H9 (cell line): ENCODE results near the gene DNMBP. TPM values are rescaled to one million over a fixed set of nuclear protein-coding genes. Genes with fewer than 3 reads are reported as not detected.

Source experiments
- DNase-seq: peaks from one replicate; pipeline ENCODE4 v3.0.0-alpha.2; 2017
- H2AFZ ChIP-seq: one replicate; pipeline ENCODE4 v1.6.1; 2013; ENCODE audit warnings: mild to moderate bottlenecking, low read length, control low read depth, moderate library complexity
- H2AK5ac ChIP-seq: 2 replicates; pipeline ENCODE4 v1.6.1; 2013; ENCODE audit warnings: low read length, control low read depth, mixed read lengths; ENCODE audit not compliant: insufficient read length
- H2BK120ac ChIP-seq: one replicate; pipeline ENCODE4 v1.6.1; 2013; ENCODE audit warnings: low read depth, mild to moderate bottlenecking, low read length, control low read depth, inconsistent platforms; ENCODE audit not compliant: poor library complexity, severe bottlenecking
- H2BK12ac ChIP-seq: 2 replicates; pipeline ENCODE4 v1.6.1; 2013; ENCODE audit warnings: low read length, control low read depth, mixed read lengths, low read depth; ENCODE audit not compliant: insufficient read length
- H2BK15ac ChIP-seq: 2 replicates; pipeline ENCODE4 v1.6.1; 2013; ENCODE audit warnings: low read depth, low read length, control low read depth
- H2BK20ac ChIP-seq: one replicate; pipeline ENCODE4 v1.6.1; 2013; ENCODE audit warnings: low read depth, mild to moderate bottlenecking, low read length, control low read depth, inconsistent platforms; ENCODE audit not compliant: poor library complexity, severe bottlenecking
- H2BK5ac ChIP-seq: 2 replicates; pipeline ENCODE4 v1.6.1; 2013; ENCODE audit warnings: low read length, control low read depth, mixed read lengths; ENCODE audit not compliant: insufficient read length
- H3K14ac ChIP-seq: 2 replicates; pipeline ENCODE4 v1.6.1; 2013; ENCODE audit warnings: low read length, control low read depth; ENCODE audit not compliant: insufficient read depth
- H3K18ac ChIP-seq: 2 replicates; pipeline ENCODE4 v1.6.1; 2013; ENCODE audit warnings: low read depth, mild to moderate bottlenecking, mixed read lengths, low read length, control low read depth; ENCODE audit not compliant: insufficient read length
- H3K23ac ChIP-seq: 2 replicates; pipeline ENCODE4 v1.6.1; 2013; ENCODE audit warnings: low read length, control low read depth, mixed read lengths, low read depth; ENCODE audit not compliant: insufficient read length
- H3K23me2 ChIP-seq: 2 replicates; pipeline ENCODE4 v1.6.1; 2013; ENCODE audit warnings: low read depth, mild to moderate bottlenecking, mixed read lengths, low read length, control low read depth; ENCODE audit not compliant: insufficient read length, poor library complexity, severe bottlenecking
- H3K27ac ChIP-seq: 2 replicates; pipeline ENCODE4 v1.5.1; 2013; ENCODE audit warnings: low read length, control low read depth, mixed read lengths, low read depth; ENCODE audit not compliant: insufficient read length
- H3K27me3 ChIP-seq: 2 replicates; pipeline ENCODE4 v1.6.1; 2013; ENCODE audit warnings: low read length, control low read depth, inconsistent platforms; ENCODE audit not compliant: insufficient read depth
- H3K4ac ChIP-seq: 2 replicates; pipeline ENCODE4 v1.6.1; 2013; ENCODE audit warnings: low read depth, mild to moderate bottlenecking, control low read depth, inconsistent platforms, low read length, moderate library complexity
- H3K4me1 ChIP-seq: 2 replicates; pipeline ENCODE4 v1.6.1; 2013; ENCODE audit warnings: low read length, control low read depth, inconsistent platforms; ENCODE audit not compliant: insufficient read depth
- H3K4me2 ChIP-seq: 2 replicates; pipeline ENCODE4 v1.6.1; 2013; ENCODE audit warnings: low read length, control low read depth, mixed read lengths; ENCODE audit not compliant: insufficient read length, insufficient read depth
- H3K56ac ChIP-seq: 2 replicates; pipeline ENCODE4 v1.6.1; 2013; ENCODE audit warnings: low read depth, mild to moderate bottlenecking, mixed read lengths, low read length, control low read depth; ENCODE audit not compliant: insufficient read length
- H3K79me1 ChIP-seq: 2 replicates; pipeline ENCODE4 v1.6.1; 2013; ENCODE audit warnings: low read depth, mild to moderate bottlenecking, moderate library complexity, low read length, control low read depth, inconsistent platforms; ENCODE audit not compliant: insufficient read depth, poor library complexity, severe bottlenecking
- H3K79me2 ChIP-seq: 2 replicates; pipeline ENCODE4 v1.6.1; 2013; ENCODE audit warnings: low read length, control low read depth, inconsistent platforms; ENCODE audit not compliant: insufficient read depth
- H3K9ac ChIP-seq: 2 replicates; pipeline ENCODE4 v1.6.1; 2013; ENCODE audit warnings: low read length, control low read depth, mixed read lengths; ENCODE audit not compliant: insufficient read length; ENCODE audit errors: extremely low read depth
- H3K9me3 ChIP-seq: one replicate; pipeline ENCODE4 v1.6.1; 2013; ENCODE audit warnings: low read depth, low read length, inconsistent platforms; ENCODE audit not compliant: control insufficient read depth
- H3T11ph ChIP-seq: one replicate; pipeline ENCODE4 v1.6.1; 2013; ENCODE audit warnings: mild to moderate bottlenecking, low read length, control low read depth, inconsistent platforms
- H4K20me1 ChIP-seq: one replicate; pipeline ENCODE4 v1.6.1; 2013; ENCODE audit not compliant: control insufficient read depth, insufficient read length, insufficient read depth
- H4K5ac ChIP-seq: 2 replicates; pipeline ENCODE4 v1.6.1; 2013; ENCODE audit warnings: low read depth, mild to moderate bottlenecking, mixed read lengths, low read length, control low read depth; ENCODE audit not compliant: insufficient read length
- H4K8ac ChIP-seq: replicated peaks from 2 replicates; pipeline ENCODE4 v1.6.1; 2013; ENCODE audit warnings: low read length, control low read depth, mixed read lengths, low read depth; ENCODE audit not compliant: insufficient read length
- H4K91ac ChIP-seq: 2 replicates; pipeline ENCODE4 v1.6.1; 2013; ENCODE audit warnings: low read depth, mild to moderate bottlenecking, moderate library complexity, mixed read lengths, low read length, control low read depth; ENCODE audit not compliant: insufficient read length
- H3K27ac Mint-ChIP-seq, 3 experiments: 2 replicates in 2 of 3; 3 replicates in 1 of 3; pipeline ENCODE4 v1.8.0; 2020 to 2021; ENCODE audit warnings: mixed read lengths in 3 of 3, mild to moderate bottlenecking in 1 of 3, moderate library complexity in 1 of 3
- H3K27me3 Mint-ChIP-seq: 2 replicates; pipeline ENCODE4 v1.8.0; 2021; ENCODE audit warnings: low read depth, mild to moderate bottlenecking, moderate library complexity, mixed read lengths
- H3K36me3 Mint-ChIP-seq, 3 experiments: 2 replicates in 2 of 3; 3 replicates in 1 of 3; pipeline ENCODE4 v1.8.0; 2020 to 2021; ENCODE audit warnings: low read depth in 3 of 3, mixed read lengths in 3 of 3; ENCODE audit not compliant: insufficient read depth in 1 of 3
- H3K4me1 Mint-ChIP-seq, 2 experiments: 2 replicates each; pipeline ENCODE4 v1.8.0; 2020; ENCODE audit warnings: mixed read lengths in 2 of 2
- H3K4me3 Mint-ChIP-seq, 2 experiments: 2 replicates in 1 of 2; 3 replicates in 1 of 2; pipeline ENCODE4 v1.8.0; 2020 to 2021; ENCODE audit warnings: mild to moderate bottlenecking in 2 of 2, mixed read lengths in 2 of 2, moderate library complexity in 1 of 2
- H3K9me3 Mint-ChIP-seq, 2 experiments: 2 replicates in 1 of 2; 3 replicates in 1 of 2; pipeline ENCODE4 v1.8.0; 2020; ENCODE audit warnings: mild to moderate bottlenecking in 2 of 2, mixed read lengths in 2 of 2, moderate library complexity in 1 of 2
- WGBS: extraction: QIAGEN DNeasy Blood & Tissue Kit; methylation state at CpG from one replicate; pipeline ENCODE4 v1.1.7; 2013; ENCODE audit warnings: missing lambda C conversion rate, low lambda C conversion rate, mixed read lengths; ENCODE audit not compliant: insufficient read length; ENCODE audit errors: extremely low coverage; 5-methylcytosine and 5-hydroxymethylcytosine counted together
- total RNA-seq: library from RNA; stranded (reverse); gene quantifications from 2 replicates; pipeline ENCODE4 v1.2.1, GENCODE V29; 2021
- TF ChIP-seq, protein P1 (sequence below): fragments of 200-600 bp; sonication (generic); conservative IDR thresholded peaks from 3 replicates; pipeline ENCODE4 v1.8.0; 2021; ENCODE audit warnings: antibody characterized with exemption, mild to moderate bottlenecking

DNMBP gene
- total RNA-seq, 1 experiment from 2014 or later: 25.6 TPM

DNA sequence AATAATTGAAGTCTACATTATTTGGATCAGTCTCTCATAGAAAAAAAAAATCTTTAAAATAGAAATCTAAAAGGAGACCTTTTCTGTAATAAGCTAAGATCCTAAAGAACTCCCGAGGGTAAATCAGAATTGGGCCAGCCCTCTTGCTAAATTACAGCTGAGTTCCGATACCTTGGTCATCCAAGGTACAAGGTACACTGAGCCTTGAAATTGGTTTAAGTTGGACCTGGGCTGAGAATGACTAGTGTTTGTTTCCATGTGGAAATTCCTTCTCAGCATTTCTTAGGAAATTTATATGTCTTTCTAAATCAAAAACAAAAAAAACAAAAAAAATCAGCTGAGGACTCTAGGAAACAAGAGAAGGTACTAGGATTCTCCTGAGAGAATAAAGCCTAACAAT is 64.9 kb downstream of the DNMBP start:
- H3K4me1 Mint-ChIP-seq: peaks cover 0 to 4% of the 10 kb centered on the region in 2 experiments; a peak in 1 of 4 replicates
- Histone ChIP-seq H2BK12ac (no peak overlapping the region), H3K14ac (no peak overlapping the region), H3K9ac (no peak overlapping the region), H3K18ac (no peak overlapping the region), H3T11ph (no peak overlapping the region), H3K79me2 (no peaks in the 10 kb centered on the region), H2BK20ac (no peak overlapping the region), H3K4me1 (no peaks in the 10 kb centered on the region), H2BK15ac (no peak overlapping the region), H4K8ac (no peak overlapping the region), H3K27ac (no peak overlapping the region), H3K9me3 (no peaks in the 10 kb centered on the region), H4K20me1 (no peaks in the 10 kb centered on the region), H3K56ac (no peak overlapping the region), H3K4me2 (no peak overlapping the region), H3K23me2 (no peaks in the 10 kb centered on the region), H2AK5ac (no peak overlapping the region), H2AFZ (no peak overlapping the region), H3K79me1 (no peaks in the 10 kb centered on the region), H2BK5ac (no peak overlapping the region), H4K5ac (no peak overlapping the region), H3K27me3 (no peaks in the 10 kb centered on the region), H2BK120ac (no peak overlapping the region), H3K4ac (no peak overlapping the region), H4K91ac (no peak overlapping the region), H3K23ac (no peak overlapping the region)
- peaks cover 9 to 18% (median 15%) of the 10 kb centered on the region in 3 experiments for H3K36me3 Mint-ChIP-seq
- DNase-seq: no peak
- H3K4me3 Mint-ChIP-seq: no peak overlapping the region
- peaks cover 2 to 10% of the 10 kb centered on the region in 2 experiments; a peak in 4 of 5 replicates for H3K9me3 Mint-ChIP-seq
- WGBS: no CpG with 5 or more reads among the region's 2 CpGs
- no peak overlapping the region for H3K27ac Mint-ChIP-seq
- H3K27me3 Mint-ChIP-seq: no peaks in the 10 kb centered on the region
- TF ChIP-seq, protein P1, sequence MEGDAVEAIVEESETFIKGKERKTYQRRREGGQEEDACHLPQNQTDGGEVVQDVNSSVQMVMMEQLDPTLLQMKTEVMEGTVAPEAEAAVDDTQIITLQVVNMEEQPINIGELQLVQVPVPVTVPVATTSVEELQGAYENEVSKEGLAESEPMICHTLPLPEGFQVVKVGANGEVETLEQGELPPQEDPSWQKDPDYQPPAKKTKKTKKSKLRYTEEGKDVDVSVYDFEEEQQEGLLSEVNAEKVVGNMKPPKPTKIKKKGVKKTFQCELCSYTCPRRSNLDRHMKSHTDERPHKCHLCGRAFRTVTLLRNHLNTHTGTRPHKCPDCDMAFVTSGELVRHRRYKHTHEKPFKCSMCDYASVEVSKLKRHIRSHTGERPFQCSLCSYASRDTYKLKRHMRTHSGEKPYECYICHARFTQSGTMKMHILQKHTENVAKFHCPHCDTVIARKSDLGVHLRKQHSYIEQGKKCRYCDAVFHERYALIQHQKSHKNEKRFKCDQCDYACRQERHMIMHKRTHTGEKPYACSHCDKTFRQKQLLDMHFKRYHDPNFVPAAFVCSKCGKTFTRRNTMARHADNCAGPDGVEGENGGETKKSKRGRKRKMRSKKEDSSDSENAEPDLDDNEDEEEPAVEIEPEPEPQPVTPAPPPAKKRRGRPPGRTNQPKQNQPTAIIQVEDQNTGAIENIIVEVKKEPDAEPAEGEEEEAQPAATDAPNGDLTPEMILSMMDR: no peak
